Hepatocyte (in vitro differentiated cells): ENCODE data around the gene UCK2. TPM values are rescaled to one million over a fixed set of nuclear protein-coding genes. Genes with fewer than 3 reads are reported as not detected.

Experiments used
- DNase-seq: peaks from one replicate; pipeline ENCODE4 v3.0.0-alpha.2; 2016; ENCODE audit warnings: low spot score
- H2AFZ ChIP-seq: fragments of 200-600 bp; sonication (generic); 2 replicates; pipeline ENCODE4 v1.6.0; 2016; ENCODE audit warnings: antibody characterized with exemption, mild to moderate bottlenecking
- H3K27ac ChIP-seq: fragments of 200-600 bp; sonication (generic); 2 replicates; pipeline ENCODE4 v1.5.1; 2016; ENCODE audit warnings: mild to moderate bottlenecking
- H3K27me3 ChIP-seq: fragments of 200-600 bp; sonication (generic); 2 replicates; pipeline ENCODE4 v1.6.1; 2016
- H3K36me3 ChIP-seq: fragments of 200-600 bp; sonication (generic); replicated peaks from 2 replicates; pipeline ENCODE4 v1.5.1; 2016; ENCODE audit warnings: low read depth; ENCODE audit not compliant: insufficient read depth
- H3K4me1 ChIP-seq: fragments of 200-600 bp; sonication (generic); 2 replicates; pipeline ENCODE4 v1.5.1; 2016; ENCODE audit warnings: mild to moderate bottlenecking, moderate library complexity; ENCODE audit not compliant: insufficient read depth
- H3K4me2 ChIP-seq: fragments of 200-600 bp; sonication (generic); 2 replicates; pipeline ENCODE4 v1.6.0; 2016
- H3K4me3 ChIP-seq: fragments of 200-600 bp; sonication (generic); 2 replicates; pipeline ENCODE4 v1.5.1; 2016; ENCODE audit warnings: mild to moderate bottlenecking
- H3K79me2 ChIP-seq: fragments of 200-600 bp; sonication (generic); 2 replicates; pipeline ENCODE4 v1.6.0; 2017; ENCODE audit warnings: mild to moderate bottlenecking
- H3K9me2 ChIP-seq: fragments of 200-600 bp; sonication (generic); replicated peaks from 2 replicates; pipeline ENCODE4 v1.6.0; 2017; ENCODE audit warnings: mild to moderate bottlenecking; ENCODE audit not compliant: insufficient read depth
- H3K9me3 ChIP-seq: fragments of 200-600 bp; sonication (generic); 2 replicates; pipeline ENCODE4 v1.5.1; 2016; ENCODE audit warnings: low read depth, mild to moderate bottlenecking
- H4K20me1 ChIP-seq: fragments of 200-600 bp; sonication (generic); 2 replicates; pipeline ENCODE4 v1.6.0; 2016; ENCODE audit warnings: mild to moderate bottlenecking; ENCODE audit not compliant: insufficient read depth, poor library complexity, severe bottlenecking
- EZH2 ChIP-seq: fragments of 200-600 bp; sonication (generic); IDR thresholded peaks from 2 replicates; pipeline ENCODE4 v1.6.1; 2016; ENCODE audit warnings: antibody characterized with exemption, mild to moderate bottlenecking, borderline replicate concordance
- EZH2phosphoT487 ChIP-seq: fragments of 200-600 bp; sonication (generic); IDR thresholded peaks from one replicate; pipeline ENCODE4 v1.6.1; 2018; ENCODE audit warnings: antibody characterized with exemption, mild to moderate bottlenecking, low read depth, moderate library complexity; ENCODE audit not compliant: unreplicated experiment, severe bottlenecking
- WGBS: methylation state at CpG from one replicate; pipeline ENCODE4 v1.1.6; 2016; ENCODE audit warnings: low lambda C conversion rate; ENCODE audit errors: missing lambda C conversion rate; 5-methylcytosine and 5-hydroxymethylcytosine counted together
- polyA plus RNA-seq: library from polyadenylated mRNA; unstranded; fragments of >200 nt; fragmentation: Nextera tagmentation; extraction: Ambion mirVana; gene quantifications from 2 replicates; pipeline ENCODE4 v1.2.1, GENCODE V29; 2016
- total RNA-seq: library from RNA; depleted of rRNA; stranded (reverse); fragments of >200 nt; gene quantifications from 2 replicates; pipeline ENCODE4 v1.2.3, GENCODE V29; 2014
- TF ChIP-seq, protein P1 (sequence below): fragments of 200-600 bp; sonication (generic); IDR thresholded peaks from 2 replicates; pipeline ENCODE4 v1.5.1; 2016; ENCODE audit warnings: antibody characterized with exemption, mild to moderate bottlenecking; ENCODE audit not compliant: poor library complexity

The UCK2 gene
- total and polyA plus RNA-seq, 2 experiments from 2014 or later: 20.9 to 22.2 TPM

- no peak for DNase-seq
- H3K79me2 ChIP-seq: no peaks in the 10 kb centered on the region
- no peaks in the 10 kb centered on the region for H3K9me2 ChIP-seq
- no peak overlapping the region for H3K27ac ChIP-seq
- no peaks in the 10 kb centered on the region for H3K36me3 ChIP-seq
- TF ChIP-seq EZH2: no peak
- no peak for TF ChIP-seq EZH2phosphoT487
- TF ChIP-seq, protein P1, sequence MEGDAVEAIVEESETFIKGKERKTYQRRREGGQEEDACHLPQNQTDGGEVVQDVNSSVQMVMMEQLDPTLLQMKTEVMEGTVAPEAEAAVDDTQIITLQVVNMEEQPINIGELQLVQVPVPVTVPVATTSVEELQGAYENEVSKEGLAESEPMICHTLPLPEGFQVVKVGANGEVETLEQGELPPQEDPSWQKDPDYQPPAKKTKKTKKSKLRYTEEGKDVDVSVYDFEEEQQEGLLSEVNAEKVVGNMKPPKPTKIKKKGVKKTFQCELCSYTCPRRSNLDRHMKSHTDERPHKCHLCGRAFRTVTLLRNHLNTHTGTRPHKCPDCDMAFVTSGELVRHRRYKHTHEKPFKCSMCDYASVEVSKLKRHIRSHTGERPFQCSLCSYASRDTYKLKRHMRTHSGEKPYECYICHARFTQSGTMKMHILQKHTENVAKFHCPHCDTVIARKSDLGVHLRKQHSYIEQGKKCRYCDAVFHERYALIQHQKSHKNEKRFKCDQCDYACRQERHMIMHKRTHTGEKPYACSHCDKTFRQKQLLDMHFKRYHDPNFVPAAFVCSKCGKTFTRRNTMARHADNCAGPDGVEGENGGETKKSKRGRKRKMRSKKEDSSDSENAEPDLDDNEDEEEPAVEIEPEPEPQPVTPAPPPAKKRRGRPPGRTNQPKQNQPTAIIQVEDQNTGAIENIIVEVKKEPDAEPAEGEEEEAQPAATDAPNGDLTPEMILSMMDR: no peak
- WGBS: 69% methylated on average over 4 of the region's 4 CpGs
- H3K4me3 ChIP-seq: no peak overlapping the region
- H3K4me1 ChIP-seq: no peaks in the 10 kb centered on the region
- H2AFZ ChIP-seq: no peak overlapping the region
- H3K9me3 ChIP-seq: no peaks in the 10 kb centered on the region
- no peaks in the 10 kb centered on the region for H4K20me1 ChIP-seq
- H3K4me2 ChIP-seq: no peak overlapping the region
- no peaks in the 10 kb centered on the region for H3K27me3 ChIP-seq
Observed at GRCh38 chr1:165823552-165824268, 3.7 kb upstream of the UCK2 start.

- Histone ChIP-seq H3K36me3 (no peaks in the 10 kb centered on the region), H3K9me3 (no peaks in the 10 kb centered on the region), H3K4me2 (no peak overlapping the region), H3K4me3 (no peak overlapping the region), H3K27me3 (no peaks in the 10 kb centered on the region), H3K9me2 (no peaks in the 10 kb centered on the region), H3K27ac (no peak overlapping the region), H3K79me2 (peaks cover 3% of the 10 kb centered on the region), H3K4me1 (no peaks in the 10 kb centered on the region), H4K20me1 (no peaks in the 10 kb centered on the region), H2AFZ (no peak overlapping the region)
- no peak for DNase-seq
- TF ChIP-seq EZH2: no peak
- TF ChIP-seq EZH2phosphoT487: no peak
- TF ChIP-seq, protein P1: no peak
- WGBS: 70% methylated on average over 1 of the region's 1 CpG
Observed at GRCh38 chr1:165824269-165824643, 3.2 kb upstream of the UCK2 start.

DNA sequence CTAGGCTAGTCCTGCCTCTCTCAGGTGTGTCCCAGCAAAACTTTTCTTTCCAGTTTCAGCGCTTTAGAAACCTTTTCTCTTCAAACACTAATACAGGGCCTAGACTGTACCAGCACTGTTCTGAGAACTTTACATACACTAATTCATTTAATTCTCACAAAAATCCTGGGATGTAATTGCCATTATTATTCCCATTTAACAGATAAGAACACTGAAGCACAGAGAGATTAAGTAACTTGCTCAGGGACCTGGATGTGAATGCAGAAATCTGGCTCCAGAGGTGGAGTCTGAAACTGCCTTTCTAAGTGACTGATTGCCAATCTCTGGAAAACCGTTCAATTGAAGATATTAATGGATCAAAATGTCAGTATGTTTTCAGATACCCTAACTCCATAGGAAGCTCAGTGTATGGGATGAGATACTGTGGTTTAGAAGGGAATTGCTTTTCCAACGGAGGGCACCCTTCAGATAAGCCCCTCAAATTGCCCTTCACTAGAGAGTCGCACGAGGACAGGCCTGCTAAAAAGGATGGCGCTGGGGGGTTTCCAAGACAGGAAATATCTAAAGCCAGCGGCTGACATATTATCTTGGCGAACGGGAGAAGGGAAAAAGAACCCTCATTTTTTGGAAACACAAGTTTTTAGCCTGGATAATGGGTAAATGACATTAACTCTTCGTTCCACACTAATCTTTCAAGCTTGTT is 698 bp upstream of the UCK2 start:
- TF ChIP-seq EZH2 (no peak), EZH2phosphoT487 (no peak)
- TF ChIP-seq, protein P1: no peak
- WGBS: 27% methylated on average over 10 of the region's 10 CpGs
- H3K4me1 ChIP-seq: no peaks in the 10 kb centered on the region
- peak; percentile 16 for DNase-seq
- H3K27ac ChIP-seq: peak overlapping the region; percentile 89
- no peaks in the 10 kb centered on the region for H3K27me3 ChIP-seq
- H4K20me1 ChIP-seq: no peaks in the 10 kb centered on the region
- peak overlapping the region; percentile 85 for H3K4me2 ChIP-seq
- H3K79me2 ChIP-seq: peaks cover 27% of the 10 kb centered on the region
- H3K4me3 ChIP-seq: peak overlapping the region; percentile 95
- H3K36me3 ChIP-seq: no peaks in the 10 kb centered on the region
- peak overlapping the region; percentile 92 for H2AFZ ChIP-seq
- H3K9me3 ChIP-seq: no peaks in the 10 kb centered on the region
- H3K9me2 ChIP-seq: no peaks in the 10 kb centered on the region
